ENCODE results near the gene CASKIN1. TPM values are rescaled to one million over a fixed set of nuclear protein-coding genes. Genes with fewer than 3 reads are reported as not detected.
A peak's percentile ranks its signal among the peaks of the same experiment; 100 is the strongest.

Gene CASKIN1
- polyA plus RNA-seq, 1 donor (not counting 4 experiments of a cell fraction or from before 2014, with no cell fraction given), result 0.04 TPM

- Histone ChIP-seq H2AFZ (ENCODE audit: control insufficient read depth, low read length) (no peak overlapping the region), H3K9me1 (ENCODE audit: control insufficient read depth, extremely low read depth, insufficient read depth, low read length) (peaks cover 6% of the 10 kb centered on the region), H3K36me3 (ENCODE audit: control insufficient read depth in 2 of 2, extremely low read depth in 1 of 2, insufficient read depth in 2 of 2, low read length in 2 of 2) (peaks cover 16 to 22% of the 10 kb centered on the region in 2 experiments), H3K27ac (ENCODE audit: control insufficient read depth, insufficient read depth, low read length) (no peak overlapping the region), H3K79me2 (ENCODE audit: control insufficient read depth, insufficient read depth, low read length) (peaks cover 77% of the 10 kb centered on the region), H3K4me2 (ENCODE audit: control insufficient read depth, extremely low read depth, insufficient read depth, low read depth, low read length) (peak overlapping the region; percentile 93), H3K4me1 (ENCODE audit: control insufficient read depth, extremely low read depth, insufficient read depth, low read length) (peaks cover 57% of the 10 kb centered on the region), H4K20me1 (ENCODE audit: control insufficient read depth, extremely low read depth, insufficient read depth, low read length) (peaks cover 40% of the 10 kb centered on the region), H3K4me3 (ENCODE audit: control insufficient read depth in 2 of 3, extremely low read depth in 1 of 3, insufficient read depth in 2 of 3, low read depth in 1 of 3, low read length in 3 of 3) (no peak overlapping the region), H3K27me3 (ENCODE audit: control insufficient read depth, extremely low read depth, insufficient read depth, low read length) (no peaks in the 10 kb centered on the region), H3K9me3 (ENCODE audit: control insufficient read depth, low read depth, low read length) (no peaks in the 10 kb centered on the region), H3K9ac (ENCODE audit: control insufficient read depth, extremely low read depth, insufficient read depth, low read length) (no peak overlapping the region)
- DNase-seq (ENCODE audit: low read depth, low spot score) (no peak), FAIRE-seq (no peak)
- dilution Hi-C loops (cut with MboI; ENCODE audit: extremely low pct_ligation_motif_present, low sequenced_read_pairs), result no loop called here
- no peak for TF ChIP-seq EZH2 (IDR thresholded peaks at IDR 0.05; ENCODE audit: low read length)
- TF ChIP-seq CTCF (optimal IDR thresholded peaks at IDR 0.05 in 1 of 3, IDR thresholded peaks at IDR 0.05 in 1 of 3, conservative IDR thresholded peaks at IDR 0.05 in 1 of 3; ENCODE audit: extremely low read depth in 1 of 3, insufficient read depth in 2 of 3, low read length in 3 of 3), result no peak
Measured at GRCh38 chr16:2157480-2158261, 38.7 kb downstream of the CASKIN1 start.

GRCh38 chr16:2156849-2157224, 39.6 kb downstream of the CASKIN1 start:
- peaks cover 57% of the 10 kb centered on the region for H3K4me1 ChIP-seq (ENCODE audit: control insufficient read depth, extremely low read depth, insufficient read depth, low read length)
- H3K4me3 ChIP-seq (ENCODE audit: control insufficient read depth in 2 of 3, extremely low read depth in 1 of 3, insufficient read depth in 2 of 3, low read depth in 1 of 3, low read length in 3 of 3), result peak overlapping the region; percentile 91 to 94 (median 91)
- DNase-seq (ENCODE audit: low read depth, low spot score) (no peak), FAIRE-seq (no peak)
- no peaks in the 10 kb centered on the region for H3K9me3 ChIP-seq (ENCODE audit: control insufficient read depth, low read depth, low read length)
- TF ChIP-seq CTCF (optimal IDR thresholded peaks at IDR 0.05 in 1 of 3, IDR thresholded peaks at IDR 0.05 in 1 of 3, conservative IDR thresholded peaks at IDR 0.05 in 1 of 3; ENCODE audit: extremely low read depth in 1 of 3, insufficient read depth in 2 of 3, low read length in 3 of 3), result no peak
- no peak for TF ChIP-seq EZH2 (IDR thresholded peaks at IDR 0.05; ENCODE audit: low read length)
- dilution Hi-C loops (cut with MboI; ENCODE audit: extremely low pct_ligation_motif_present, low sequenced_read_pairs), result no loop called here
- H3K27ac ChIP-seq (ENCODE audit: control insufficient read depth, insufficient read depth, low read length), result peak overlapping the region; percentile 70
- H3K4me2 ChIP-seq (ENCODE audit: control insufficient read depth, extremely low read depth, insufficient read depth, low read depth, low read length), result peak overlapping the region; percentile 93
- peaks cover 6% of the 10 kb centered on the region for H3K9me1 ChIP-seq (ENCODE audit: control insufficient read depth, extremely low read depth, insufficient read depth, low read length)
- H4K20me1 ChIP-seq (ENCODE audit: control insufficient read depth, extremely low read depth, insufficient read depth, low read length), result peaks cover 38% of the 10 kb centered on the region
- H3K79me2 ChIP-seq (ENCODE audit: control insufficient read depth, insufficient read depth, low read length), result peaks cover 74% of the 10 kb centered on the region
- peaks cover 16 to 27% of the 10 kb centered on the region in 2 experiments for H3K36me3 ChIP-seq (ENCODE audit: control insufficient read depth in 2 of 2, extremely low read depth in 1 of 2, insufficient read depth in 2 of 2, low read length in 2 of 2)
- H3K27me3 ChIP-seq (ENCODE audit: control insufficient read depth, extremely low read depth, insufficient read depth, low read length), result no peaks in the 10 kb centered on the region
- H3K9ac ChIP-seq (ENCODE audit: control insufficient read depth, extremely low read depth, insufficient read depth, low read length), result peak overlapping the region; percentile 92
- H2AFZ ChIP-seq (ENCODE audit: control insufficient read depth, low read length), result no peak overlapping the region

Measured in keratinocyte (primary cell).